GM18868 (cell line): ENCODE data around the gene NIPSNAP2.
"Not testable (repeated sequence)": the region's sequence is repeated elsewhere in the genome, so short reads cannot be mapped to it uniquely, and the experiment has no call there.

ENCODE experiments used
- ATAC-seq: cut with Tn5 transposase; IDR thresholded peaks from one replicate; pipeline ENCODE4 v1.9.1; 2021; ENCODE audit warnings: mild to moderate bottlenecking, moderate library complexity; ENCODE audit not compliant: unreplicated experiment

The NIPSNAP2 gene

DNA sequence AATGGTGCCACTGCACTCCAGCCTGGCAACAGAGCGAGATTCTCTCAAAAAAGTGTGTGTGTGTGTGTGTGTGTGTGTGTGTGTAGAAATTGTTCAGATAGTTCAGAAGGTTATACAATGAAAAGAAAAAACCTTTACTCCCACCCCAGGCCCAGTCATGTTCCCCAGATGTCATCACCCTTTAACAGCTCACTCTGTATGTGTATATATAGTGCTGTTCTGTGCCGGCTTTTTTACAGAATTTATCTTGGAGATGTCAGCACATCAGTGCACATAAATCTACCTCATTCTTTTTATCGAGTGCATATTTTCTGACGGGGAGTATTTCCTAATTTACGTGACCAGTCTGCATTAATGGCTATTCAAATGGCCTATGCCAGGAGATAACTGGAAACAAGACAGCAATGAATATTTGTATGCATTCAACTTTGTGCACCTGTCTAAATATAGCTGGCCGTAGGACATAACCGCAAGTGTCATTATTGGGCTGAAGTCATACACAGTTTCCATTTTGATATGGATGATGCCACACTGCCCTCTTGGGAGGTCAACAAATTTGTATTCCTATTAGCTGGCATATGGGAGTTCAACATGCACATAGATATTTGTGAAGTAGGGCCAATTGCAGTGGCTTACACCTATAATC lies 11.7 kb downstream of the NIPSNAP2 start:
- ATAC-seq, result no peak

GRCh38 chr7:55977831-55978230 lies 13.4 kb downstream of the NIPSNAP2 start:
- ATAC-seq, result no peak

DNA sequence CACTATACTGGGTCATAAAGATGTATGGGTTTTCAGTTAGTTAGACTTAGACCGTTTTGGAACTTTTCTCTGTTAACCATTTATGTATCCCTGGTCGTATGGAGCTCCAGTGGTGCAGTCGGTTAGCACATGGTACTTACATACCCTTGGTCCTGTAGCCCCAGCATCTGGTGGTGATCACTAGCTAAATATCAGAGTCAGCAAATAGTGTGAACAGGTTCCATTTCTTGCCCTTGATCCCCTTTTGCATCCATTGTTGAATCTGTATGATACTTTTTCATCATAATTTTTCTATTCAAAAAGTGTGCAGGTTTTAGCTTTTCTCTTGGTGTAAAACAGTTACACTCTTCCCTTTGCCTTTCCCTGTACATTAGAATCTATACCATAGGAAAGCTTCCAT lies 15.9 kb downstream of the NIPSNAP2 start:
- no peak for ATAC-seq

DNA sequence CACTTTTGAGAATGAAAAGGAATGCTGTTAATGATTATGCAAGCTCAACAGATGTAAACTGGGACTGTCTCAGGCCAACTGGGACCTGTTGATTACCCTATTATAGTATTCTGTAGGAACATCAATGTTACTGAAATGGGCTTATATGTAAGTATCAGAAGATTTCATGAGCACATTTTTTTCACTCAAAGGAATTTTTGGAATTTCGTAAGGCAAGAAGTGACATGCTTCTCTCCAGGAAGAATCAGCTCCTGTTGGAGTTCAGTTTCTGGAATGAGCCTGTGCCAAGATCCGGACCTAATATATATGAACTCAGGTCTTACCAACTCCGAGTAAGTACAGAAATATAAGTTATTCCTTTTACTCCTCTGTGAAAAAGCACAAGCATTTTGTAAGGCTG lies 19.2 kb downstream of the NIPSNAP2 start:
- no peak for ATAC-seq

DNA sequence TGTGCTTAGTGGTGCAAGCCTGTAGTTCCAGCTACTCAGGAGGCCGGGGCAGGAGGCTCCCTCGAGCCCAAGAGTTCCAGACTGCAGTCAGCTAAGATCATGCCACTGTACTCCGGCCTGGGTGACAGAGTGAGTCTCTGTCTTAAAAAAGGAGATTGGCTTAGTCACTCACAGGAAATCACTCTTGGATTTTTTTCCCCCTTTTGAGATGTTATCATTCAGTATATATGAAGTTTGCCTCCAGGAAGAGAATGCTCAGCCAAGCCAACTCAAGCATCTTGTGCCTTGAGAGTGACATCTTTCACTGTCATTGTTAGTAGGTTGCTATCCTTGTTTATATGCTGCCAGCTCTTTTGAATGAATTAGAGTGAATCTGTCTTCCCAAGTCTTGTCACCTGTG lies 28.0 kb downstream of the NIPSNAP2 start:
- no peak for ATAC-seq

DNA sequence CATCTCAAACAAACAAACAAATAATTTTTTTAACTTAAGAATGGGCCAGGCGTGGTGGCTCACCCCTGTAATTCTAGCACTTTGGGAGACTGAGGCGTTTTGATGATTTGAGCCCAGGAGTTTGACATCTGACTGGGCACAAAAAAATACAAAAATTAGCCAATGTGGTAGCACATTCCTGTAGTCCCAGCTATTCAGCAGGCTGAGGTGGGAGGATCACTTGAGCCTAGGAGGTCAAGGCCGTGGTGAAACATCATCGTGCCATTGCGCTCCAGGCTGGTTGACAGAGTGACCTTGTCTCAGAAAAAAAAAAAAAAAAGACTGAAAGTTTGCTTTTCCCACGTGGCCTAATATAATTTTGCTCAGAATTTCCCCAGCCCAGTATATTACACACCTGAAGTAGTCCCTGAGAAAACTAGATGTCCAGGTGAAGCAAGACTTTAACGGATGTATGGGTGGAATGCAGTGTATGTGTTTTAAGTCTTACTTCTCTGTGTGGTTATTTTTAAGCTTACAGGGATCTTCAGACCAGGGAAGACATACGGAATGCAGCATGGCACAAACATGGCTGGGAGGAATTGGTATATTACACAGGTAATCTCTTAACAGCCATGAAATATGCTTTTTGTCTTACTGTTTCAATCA lies 32.6 kb downstream of the NIPSNAP2 start:
- ATAC-seq, result no peak

- ATAC-seq, result no peak
Measured at GRCh38 chr7:56003749-56004148, 39.4 kb downstream of the NIPSNAP2 start.

DNA sequence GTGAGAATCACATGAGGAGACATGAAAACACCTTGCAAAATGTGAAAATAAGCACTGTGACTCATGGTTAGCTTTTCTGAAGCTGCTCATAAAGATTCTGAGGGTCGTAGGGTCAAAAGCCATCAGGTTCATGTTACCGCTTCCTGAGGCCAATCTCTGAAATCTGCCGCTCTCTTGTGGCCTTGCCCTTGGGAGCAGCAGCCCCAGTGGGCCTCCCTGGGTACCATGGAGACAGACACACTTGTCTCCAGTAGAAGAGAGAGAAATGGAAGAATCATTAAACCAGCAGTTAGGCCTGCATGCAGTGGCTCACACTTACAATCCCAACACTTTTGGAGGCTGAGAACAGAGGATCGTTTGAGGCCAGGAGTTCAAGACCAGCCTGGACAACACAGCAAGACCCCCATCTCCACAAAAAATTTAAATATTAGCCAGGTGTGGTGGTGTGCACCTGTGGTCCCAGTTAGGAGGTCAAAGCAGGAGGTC lies 42.8 kb downstream of the NIPSNAP2 start:
- no peak for ATAC-seq

DNA sequence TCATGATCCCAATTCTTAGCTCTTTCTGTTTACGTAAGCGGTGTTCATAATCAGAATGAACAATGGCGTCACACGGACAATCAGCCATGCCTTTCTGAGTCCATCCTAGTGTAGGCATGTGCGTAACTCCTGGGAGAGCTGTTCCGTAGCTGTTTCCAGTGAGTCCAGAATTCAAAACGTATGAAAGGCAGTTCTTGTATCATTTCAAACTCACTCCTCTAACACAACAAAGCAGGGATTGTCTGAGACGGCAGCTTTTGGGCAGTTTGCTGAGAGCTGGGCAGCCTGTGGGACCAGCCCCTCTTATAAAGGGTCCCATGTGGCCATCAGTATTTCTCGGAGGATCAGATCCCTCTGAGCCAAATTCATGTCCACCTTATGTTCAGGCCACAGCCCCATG lies 43.5 kb downstream of the NIPSNAP2 start:
- ATAC-seq, result no peak

- no peak for ATAC-seq
Measured at GRCh38 chr7:56009695-56010094, 45.3 kb downstream of the NIPSNAP2 start.

GRCh38 chr7:56017015-56017414 lies 52.6 kb downstream of the NIPSNAP2 start:
- ATAC-seq, result not testable (repeated sequence)

DNA sequence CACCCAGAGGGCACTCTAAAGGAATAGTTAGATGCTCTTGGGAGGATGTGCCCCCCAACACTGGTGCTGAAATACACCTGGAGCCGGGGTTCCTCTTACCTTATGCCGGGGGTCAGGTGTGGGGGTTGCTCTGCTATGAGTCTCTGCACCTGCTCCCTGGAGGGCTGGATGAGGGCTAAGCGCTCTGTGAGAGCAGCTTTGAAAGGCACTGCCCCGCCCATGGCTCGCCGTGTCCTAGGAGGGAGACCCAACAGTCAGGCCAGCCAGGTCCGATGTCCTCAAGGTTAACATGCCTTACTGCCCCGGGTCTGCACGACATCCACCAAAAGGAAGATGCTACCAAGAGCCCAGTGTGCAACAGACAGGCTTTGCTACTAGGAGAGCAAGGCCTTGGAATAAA lies 55.1 kb downstream of the NIPSNAP2 start:
- ATAC-seq, result no peak

GRCh38 chr7:56023500-56023899 lies 59.1 kb downstream of the NIPSNAP2 start:
- ATAC-seq, result no peak

DNA sequence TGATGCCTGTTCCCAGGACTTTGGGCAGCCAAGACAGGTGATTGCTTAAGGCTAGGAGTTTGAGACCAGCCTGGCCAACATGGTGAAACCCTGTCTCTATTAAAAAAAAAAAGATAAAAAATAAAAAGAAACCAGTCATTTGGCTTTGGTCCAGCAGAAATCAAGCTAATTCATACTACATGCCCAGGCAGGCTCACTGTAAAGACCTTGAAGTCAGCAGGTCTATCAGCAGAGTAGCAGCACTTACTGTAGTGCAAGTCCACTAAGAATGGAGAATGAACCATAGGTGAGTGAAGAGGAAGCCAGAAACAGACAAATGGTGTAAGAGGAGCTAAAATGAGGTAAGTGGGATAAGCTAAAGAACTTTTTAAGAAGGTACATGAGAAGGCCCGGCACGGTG lies 62.2 kb downstream of the NIPSNAP2 start:
- no peak for ATAC-seq

DNA sequence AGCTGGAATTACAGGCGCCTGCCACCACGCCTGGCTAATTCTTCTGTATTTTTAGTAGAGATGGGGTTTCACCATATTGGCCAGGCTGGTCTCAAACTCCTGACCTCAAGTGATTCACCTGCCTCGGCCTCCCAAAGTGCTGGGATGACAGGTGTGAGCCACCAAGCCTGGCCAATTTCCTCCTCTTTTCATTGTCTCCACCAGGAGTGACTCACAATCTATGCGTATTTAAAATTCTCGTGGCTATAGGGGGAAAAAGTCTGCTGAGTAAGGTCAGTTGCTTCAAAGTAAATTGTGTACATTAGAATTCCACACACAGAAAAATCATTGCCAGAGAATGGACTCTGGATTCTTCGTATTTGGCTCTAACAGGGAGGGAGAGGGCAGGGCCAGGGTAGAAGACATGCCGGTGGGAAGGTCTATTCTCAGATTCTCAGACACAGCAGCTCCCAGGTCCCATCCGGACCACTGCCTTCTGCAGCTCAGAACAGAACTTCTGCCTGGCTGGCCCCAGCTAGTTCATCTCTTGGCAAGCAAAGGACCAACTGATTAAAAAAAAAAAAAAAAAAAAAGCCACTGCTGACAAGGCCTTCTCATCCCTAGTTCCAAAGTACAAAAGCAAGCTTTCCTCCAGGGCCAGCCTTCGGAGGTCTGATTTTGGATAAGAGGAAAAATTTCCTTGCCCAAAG lies 64.7 kb downstream of the NIPSNAP2 start:
- ATAC-seq, result no peak

DNA sequence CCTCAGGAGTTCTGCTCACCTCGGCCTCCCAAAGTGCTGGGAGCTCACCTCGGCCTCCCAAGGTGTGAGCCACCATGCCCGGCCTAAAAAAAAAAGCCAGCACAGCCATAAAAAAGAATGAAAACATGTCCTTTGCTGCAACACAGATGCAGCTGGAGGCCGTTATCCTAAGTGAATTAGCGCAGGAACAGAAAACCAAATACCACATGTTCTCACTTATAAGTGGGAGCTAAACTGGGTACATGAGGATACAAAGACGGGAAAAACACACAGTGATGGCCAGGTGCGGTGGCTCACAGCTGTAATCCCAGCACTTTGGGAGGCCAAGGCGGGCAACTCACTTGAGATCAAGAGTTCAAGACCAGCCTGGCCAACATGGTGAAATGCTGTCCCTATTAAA lies 66.0 kb downstream of the NIPSNAP2 start:
- ATAC-seq, result no peak

DNA sequence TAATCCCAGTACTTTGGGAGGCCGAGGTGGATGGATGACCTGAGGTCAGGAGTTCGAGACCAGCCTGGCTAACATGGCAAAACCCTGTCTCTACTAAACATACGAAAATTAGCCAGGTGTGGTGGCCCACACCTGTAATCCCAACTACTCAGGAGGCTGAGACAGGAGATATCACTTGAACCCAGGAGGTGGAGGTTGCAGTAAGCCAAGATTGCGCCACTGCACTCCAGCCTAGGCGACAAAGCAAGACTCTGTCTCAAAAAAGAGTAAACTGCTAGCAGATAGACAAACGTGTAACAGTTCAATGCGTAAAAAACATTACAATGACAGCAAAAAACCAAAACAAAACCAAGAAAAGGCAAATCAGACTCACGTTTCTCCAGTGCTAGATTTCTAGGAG lies 67.2 kb downstream of the NIPSNAP2 start:
- not testable (repeated sequence) for ATAC-seq

DNA sequence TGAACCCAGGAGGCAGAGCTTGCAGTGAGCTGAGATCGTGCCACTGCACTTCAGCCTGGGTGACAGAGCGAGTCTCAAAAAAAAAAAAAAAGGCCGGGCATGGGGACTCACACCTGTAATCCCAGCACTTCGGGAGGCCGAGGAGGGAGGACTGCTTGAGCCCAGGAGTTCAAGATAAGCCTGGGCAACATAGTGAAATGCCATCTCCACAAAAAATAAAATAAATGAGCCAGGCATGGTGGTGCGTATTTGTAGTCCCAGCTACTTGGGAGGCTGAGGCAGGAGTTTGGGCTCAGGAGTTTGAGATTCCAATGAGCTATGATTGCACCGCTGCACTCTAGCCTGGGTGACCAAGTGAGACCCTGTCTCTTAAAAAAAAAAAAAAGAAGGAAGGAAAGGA lies 68.2 kb downstream of the NIPSNAP2 start:
- not testable (repeated sequence) for ATAC-seq

DNA sequence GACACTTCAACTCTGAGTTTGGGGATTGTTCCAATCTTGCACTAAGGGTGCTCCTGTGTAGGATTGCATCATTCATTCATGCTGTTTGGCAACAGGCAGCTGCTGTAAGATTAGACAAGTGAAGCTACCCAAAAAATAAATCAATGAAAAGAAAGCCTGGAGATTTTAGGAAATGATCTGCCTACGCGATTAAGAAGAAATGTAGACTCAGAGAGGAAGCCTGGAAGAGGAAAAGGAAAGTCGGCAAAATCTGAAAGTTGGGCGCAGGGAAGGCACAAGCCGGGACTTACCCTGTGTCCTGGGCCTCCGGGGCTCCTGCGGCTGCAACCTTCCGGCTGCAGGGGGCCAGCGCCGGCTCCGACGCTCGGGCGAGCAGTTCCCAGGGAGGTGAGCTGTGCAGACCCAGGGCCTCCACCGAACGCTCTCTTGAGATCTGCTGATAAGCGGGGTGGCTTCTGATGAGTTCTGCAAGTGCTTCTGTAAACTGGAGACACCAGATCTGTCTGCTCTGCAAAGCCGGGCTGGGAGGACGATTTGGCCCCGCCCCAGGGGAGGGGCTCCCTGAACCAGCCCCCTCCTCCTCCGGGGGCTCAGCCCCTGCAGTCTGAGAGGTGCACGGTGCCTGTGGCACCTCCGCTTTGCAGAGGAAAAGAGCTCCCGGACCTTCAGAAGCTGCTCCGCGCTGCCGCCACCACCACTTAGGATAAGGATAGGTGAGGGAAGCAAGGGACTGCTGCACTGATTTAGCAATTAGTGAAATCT lies 69.5 kb downstream of the NIPSNAP2 start:
- peak; percentile 98 for ATAC-seq

GRCh38 chr7:56040730-56041129 lies 76.3 kb downstream of the NIPSNAP2 start:
- ATAC-seq, result no peak

GRCh38 chr7:56045758-56046157 lies 81.4 kb downstream of the NIPSNAP2 start:
- not testable (repeated sequence) for ATAC-seq
